GM23248 (cell line): ENCODE results near the gene XIRP1.

Experiments used
- EZH2 ChIP-seq: fragments of 200-600 bp; sonication (generic); IDR thresholded peaks from 2 replicates; pipeline ENCODE4 v1.6.1; 2018; ENCODE audit warnings: antibody characterized with exemption, mild to moderate bottlenecking; ENCODE audit not compliant: insufficient read depth, poor library complexity, severe bottlenecking
- EZH2phosphoT487 ChIP-seq: fragments of 200-600 bp; sonication (generic); IDR thresholded peaks from 2 replicates; pipeline ENCODE4 v1.6.1; 2018; ENCODE audit warnings: antibody characterized with exemption, moderate library complexity, mild to moderate bottlenecking, low read depth; ENCODE audit not compliant: insufficient read depth

GRCh38 chr3:39178553-39178952, 13.8 kb downstream of the XIRP1 start:
- TF ChIP-seq EZH2 = no peak
- TF ChIP-seq EZH2phosphoT487 = no peak
